Calu3 (cell line): Measurements from ENCODE around the gene CCL13. TPM values are rescaled to one million over a fixed set of nuclear protein-coding genes. Genes with fewer than 3 reads are reported as not detected.

Experiments
- BruUV-seq: library from RNA; stranded (reverse); fragments of 400-500 nt; replicated peaks from 2 replicates; lab custom pipeline; 2021; lab: Mats Ljungman, UMichigan
- CTCF ChIA-PET: fragments of 300-600 bp; sonication (Branson Sonifier 250); formaldehyde crosslinking; loops from one replicate; lab custom pipeline; 2022; ENCODE audit warnings: antibody characterized with exemption; lab: Charles Lee
- DNase-seq: peaks from one replicate; pipeline ENCODE4 v3.0.0; 2022
- H3K27ac Mint-ChIP-seq: one replicate; pipeline ENCODE4 v1.8.0; 2022; ENCODE audit warnings: mixed read lengths; ENCODE audit not compliant: unreplicated experiment
- H3K27me3 Mint-ChIP-seq: one replicate; pipeline ENCODE4 v1.8.0; 2022; ENCODE audit warnings: mixed read lengths; ENCODE audit not compliant: unreplicated experiment
- H3K36me3 Mint-ChIP-seq: one replicate; pipeline ENCODE4 v1.8.0; 2022; ENCODE audit warnings: mild to moderate bottlenecking, moderate library complexity, mixed read lengths; ENCODE audit not compliant: insufficient read depth, unreplicated experiment
- H3K4me1 Mint-ChIP-seq: one replicate; pipeline ENCODE4 v1.8.0; 2022; ENCODE audit warnings: mild to moderate bottlenecking, low read depth, mixed read lengths; ENCODE audit not compliant: unreplicated experiment
- H3K4me3 Mint-ChIP-seq: one replicate; pipeline ENCODE4 v1.8.0; 2022; ENCODE audit warnings: mild to moderate bottlenecking, low read depth, moderate library complexity, mixed read lengths; ENCODE audit not compliant: unreplicated experiment
- H3K9me3 Mint-ChIP-seq: one replicate; pipeline ENCODE4 v1.8.0; 2022; ENCODE audit warnings: low read depth, mixed read lengths; ENCODE audit not compliant: unreplicated experiment
- intact Hi-C: fragments of 100-400 bp; cut with micrococcal nuclease; formaldehyde crosslinking; loops from one replicate; pipeline ENCODE4 v1.10.0; 2022; ENCODE audit not compliant: unreplicated experiment
- total RNA-seq: library from RNA; stranded (reverse); gene quantifications from 2 replicates; pipeline ENCODE4 v1.2.3, GENCODE V29; 2022
- TF ChIP-seq, protein P1 (sequence below): fragments of 200-600 bp; IDR thresholded peaks from one replicate; pipeline ENCODE4 v1.8.0; 2022; ENCODE audit warnings: antibody characterized with exemption; ENCODE audit not compliant: unreplicated experiment

The CCL13 gene
- total RNA-seq, 1 experiment from 2014 or later, result not detected

DNA sequence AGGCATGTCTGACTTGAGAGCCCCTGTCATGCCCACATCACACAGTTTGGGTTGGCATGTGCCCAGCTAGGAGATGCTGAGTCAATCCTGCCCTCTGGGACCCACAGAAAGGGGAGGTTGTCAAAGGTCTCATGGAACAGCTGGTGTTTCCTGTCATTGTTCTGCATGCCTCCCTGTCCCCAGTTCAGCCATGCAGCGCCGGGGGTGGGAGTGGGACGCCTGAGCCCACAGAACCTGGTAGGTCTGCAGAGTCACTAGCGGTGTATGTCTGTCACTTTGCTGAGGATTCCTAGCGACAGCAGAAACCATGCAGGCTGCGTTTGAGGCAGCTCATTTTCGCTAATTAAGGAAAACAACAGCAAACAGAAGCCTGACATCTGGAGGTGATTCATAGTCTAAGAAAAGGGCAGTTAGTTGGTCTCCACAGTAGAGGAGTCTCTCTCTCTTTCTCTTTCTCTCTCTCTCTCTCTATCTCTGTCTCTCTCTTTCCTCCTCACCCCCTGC, 26.4 kb downstream of the CCL13 start:
- Mint-ChIP-seq H3K36me3 (no peaks in the 10 kb centered on the region), H3K27me3 (peaks cover 95% of the 10 kb centered on the region), H3K9me3 (no peaks in the 10 kb centered on the region), H3K4me1 (no peaks in the 10 kb centered on the region), H3K4me3 (no peak overlapping the region), H3K27ac (no peak overlapping the region)
- CTCF ChIA-PET, result interaction anchor here (1.6 kb wide), 1 partner anchor 11 kb away, joined by 3 read pairs; no protein-coding TSS in a partner anchor
- DNase-seq, result no peak
- TF ChIP-seq, protein P1, sequence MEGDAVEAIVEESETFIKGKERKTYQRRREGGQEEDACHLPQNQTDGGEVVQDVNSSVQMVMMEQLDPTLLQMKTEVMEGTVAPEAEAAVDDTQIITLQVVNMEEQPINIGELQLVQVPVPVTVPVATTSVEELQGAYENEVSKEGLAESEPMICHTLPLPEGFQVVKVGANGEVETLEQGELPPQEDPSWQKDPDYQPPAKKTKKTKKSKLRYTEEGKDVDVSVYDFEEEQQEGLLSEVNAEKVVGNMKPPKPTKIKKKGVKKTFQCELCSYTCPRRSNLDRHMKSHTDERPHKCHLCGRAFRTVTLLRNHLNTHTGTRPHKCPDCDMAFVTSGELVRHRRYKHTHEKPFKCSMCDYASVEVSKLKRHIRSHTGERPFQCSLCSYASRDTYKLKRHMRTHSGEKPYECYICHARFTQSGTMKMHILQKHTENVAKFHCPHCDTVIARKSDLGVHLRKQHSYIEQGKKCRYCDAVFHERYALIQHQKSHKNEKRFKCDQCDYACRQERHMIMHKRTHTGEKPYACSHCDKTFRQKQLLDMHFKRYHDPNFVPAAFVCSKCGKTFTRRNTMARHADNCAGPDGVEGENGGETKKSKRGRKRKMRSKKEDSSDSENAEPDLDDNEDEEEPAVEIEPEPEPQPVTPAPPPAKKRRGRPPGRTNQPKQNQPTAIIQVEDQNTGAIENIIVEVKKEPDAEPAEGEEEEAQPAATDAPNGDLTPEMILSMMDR, result no peak
- BruUV-seq, result no TSS peak
- intact Hi-C loops, result no loop called here

DNA sequence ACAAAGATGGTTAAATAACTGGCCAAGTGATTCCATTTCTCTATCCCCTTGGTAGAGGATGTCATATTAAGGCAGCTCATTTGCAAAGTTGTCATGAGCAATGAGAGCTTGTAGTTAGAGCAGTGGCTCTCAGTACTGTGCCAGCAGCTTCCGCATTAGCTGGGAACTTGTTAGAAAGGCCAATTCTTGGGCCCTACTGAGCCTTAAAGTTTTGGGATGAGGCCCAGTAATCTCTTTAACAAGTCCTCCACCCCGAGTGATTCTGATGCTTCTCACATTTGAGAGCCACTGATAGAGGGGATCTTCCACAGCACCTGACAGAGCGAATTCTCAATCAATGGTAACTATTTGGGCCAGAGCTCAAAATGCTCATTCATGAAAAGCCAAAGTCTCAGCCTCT, 26.9 kb downstream of the CCL13 start:
- TF ChIP-seq, protein P1, result no peak
- Mint-ChIP-seq H3K4me1 (no peaks in the 10 kb centered on the region), H3K4me3 (no peak overlapping the region), H3K36me3 (no peaks in the 10 kb centered on the region), H3K9me3 (no peaks in the 10 kb centered on the region), H3K27ac (no peak overlapping the region), H3K27me3 (peaks cover 92% of the 10 kb centered on the region)
- BruUV-seq, result no TSS peak
- CTCF ChIA-PET, result interaction anchor here (1.6 kb wide), 1 partner anchor 11 kb away, joined by 3 read pairs; no protein-coding TSS in a partner anchor
- DNase-seq, result no peak
- intact Hi-C loops, result no loop called here

DNA sequence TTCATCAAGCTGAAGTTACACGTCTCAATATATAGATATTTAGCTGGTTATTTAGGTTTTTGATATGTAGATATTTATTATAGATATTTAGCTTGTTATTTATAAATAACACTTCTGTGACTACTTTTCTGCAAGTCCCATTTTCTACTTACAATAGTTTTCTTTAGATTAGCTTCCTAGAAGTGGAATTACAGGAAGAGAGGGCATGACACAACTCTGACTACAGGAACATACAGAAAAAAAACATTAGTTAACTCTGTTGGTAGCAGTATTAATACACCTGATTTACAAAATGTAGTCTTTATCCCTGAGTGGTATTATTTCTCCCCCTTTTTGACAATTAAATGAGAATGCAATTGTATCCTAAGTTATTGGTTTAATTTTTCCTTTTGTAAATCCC, 28.0 kb downstream of the CCL13 start:
- intact Hi-C loops, result no loop called here
- peaks cover 91% of the 10 kb centered on the region for H3K27me3 Mint-ChIP-seq
- no peak overlapping the region for H3K27ac Mint-ChIP-seq
- no peaks in the 10 kb centered on the region for H3K36me3 Mint-ChIP-seq
- H3K4me1 Mint-ChIP-seq, result no peaks in the 10 kb centered on the region
- CTCF ChIA-PET, result interaction anchor here (1.6 kb wide), 1 partner anchor 13 kb away, joined by 3 read pairs; no protein-coding TSS in a partner anchor
- no TSS peak for BruUV-seq
- H3K9me3 Mint-ChIP-seq, result no peaks in the 10 kb centered on the region
- no peak for DNase-seq
- TF ChIP-seq, protein P1, result no peak
- no peak overlapping the region for H3K4me3 Mint-ChIP-seq

DNA sequence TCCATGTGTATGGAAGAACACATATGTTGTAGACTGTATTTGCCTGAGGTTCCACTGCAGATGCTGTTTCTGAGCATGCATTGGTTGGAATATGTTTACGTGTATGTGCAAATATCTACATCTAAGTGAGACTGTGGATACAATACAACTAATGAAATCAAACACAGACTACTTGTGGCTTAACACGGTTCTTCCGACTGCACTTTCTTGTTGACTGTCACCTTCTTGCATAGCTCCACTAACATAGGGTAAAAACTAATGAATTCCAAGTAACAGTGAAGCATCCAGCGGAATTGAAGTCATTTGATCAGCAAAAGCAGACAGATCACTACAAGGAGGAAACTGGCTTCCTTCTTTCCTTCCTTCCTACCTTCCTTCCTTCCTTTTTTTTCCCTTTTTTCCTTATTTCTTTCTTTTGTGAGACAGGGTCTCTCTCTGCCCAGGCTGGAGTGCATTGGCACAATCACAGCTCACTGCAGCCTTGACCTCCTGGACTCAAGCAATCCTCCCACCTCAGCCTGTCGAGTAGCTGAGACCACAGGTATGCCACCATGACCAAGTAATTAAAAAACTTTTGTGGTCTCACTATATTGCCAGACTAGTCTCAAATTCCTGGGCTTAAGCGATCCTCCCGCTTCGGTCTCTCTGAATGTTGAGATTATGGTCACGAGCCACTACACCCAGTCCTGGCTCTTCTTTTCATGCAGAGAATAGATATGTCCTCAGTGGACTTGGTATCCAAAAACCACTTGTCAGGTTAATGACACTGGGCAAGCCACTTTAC, 28.7 kb downstream of the CCL13 start:
- no peak overlapping the region for H3K27ac Mint-ChIP-seq

More for the DNA sequence above, 28.7 kb downstream of the CCL13 start:
- no peak for DNase-seq
- Mint-ChIP-seq H3K36me3 (no peaks in the 10 kb centered on the region), H3K4me3 (no peak overlapping the region), H3K9me3 (no peaks in the 10 kb centered on the region), H3K4me1 (no peaks in the 10 kb centered on the region), H3K27me3 (peaks cover 91% of the 10 kb centered on the region)
- TF ChIP-seq, protein P1, result no peak
- intact Hi-C loops, result no loop called here
- BruUV-seq, result no TSS peak
- CTCF ChIA-PET, result no interaction called here
